ENCODE measurements around the gene CD200.
A peak's percentile ranks its signal among the peaks of the same experiment; 100 is the strongest.

Gene CD200

GRCh38 chr3:112307557-112307956, 25.4 kb upstream of the CD200 start:
- H3K27me3 ChIP-seq (ENCODE audit: control insufficient read depth, insufficient read depth, low read length) = no peaks in the 10 kb centered on the region
- no peak overlapping the region for H3K9ac ChIP-seq (ENCODE audit: low read length)
- no peaks in the 10 kb centered on the region for H3K36me3 ChIP-seq (ENCODE audit: control insufficient read depth, low read depth, low read length)
- H3K9me3 ChIP-seq (ENCODE audit: control insufficient read depth, low read depth, low read length) = no peaks in the 10 kb centered on the region
- H3K4me1 ChIP-seq (ENCODE audit: control insufficient read depth, low read depth, low read length) = peaks cover 29% of the 10 kb centered on the region
- H3K27ac ChIP-seq (ENCODE audit: low read length) = no peak overlapping the region
- H3K4me3 ChIP-seq (ENCODE audit: low read length) = no peak overlapping the region

GRCh38 chr3:112308151-112308911, 24.6 kb upstream of the CD200 start:
- Histone ChIP-seq H3K4me1 (ENCODE audit: control insufficient read depth, low read depth, low read length) (peaks cover 24% of the 10 kb centered on the region), H3K4me3 (ENCODE audit: low read length) (no peak overlapping the region), H3K9ac (ENCODE audit: low read length) (no peak overlapping the region), H3K27me3 (ENCODE audit: control insufficient read depth, insufficient read depth, low read length) (no peaks in the 10 kb centered on the region), H3K27ac (ENCODE audit: low read length) (peak overlapping the region; percentile 9), H3K36me3 (ENCODE audit: control insufficient read depth, low read depth, low read length) (no peaks in the 10 kb centered on the region), H3K9me3 (ENCODE audit: control insufficient read depth, low read depth, low read length) (no peaks in the 10 kb centered on the region)

GRCh38 chr3:112314649-112315048, 18.3 kb upstream of the CD200 start:
- H3K36me3 ChIP-seq (ENCODE audit: control insufficient read depth, low read depth, low read length) = no peaks in the 10 kb centered on the region
- no peak overlapping the region for H3K9ac ChIP-seq (ENCODE audit: low read length)
- H3K9me3 ChIP-seq (ENCODE audit: control insufficient read depth, low read depth, low read length) = peaks cover 24% of the 10 kb centered on the region
- H3K27me3 ChIP-seq (ENCODE audit: control insufficient read depth, insufficient read depth, low read length) = no peaks in the 10 kb centered on the region
- no peak overlapping the region for H3K4me3 ChIP-seq (ENCODE audit: low read length)
- peaks cover 11% of the 10 kb centered on the region for H3K4me1 ChIP-seq (ENCODE audit: control insufficient read depth, low read depth, low read length)
- no peak overlapping the region for H3K27ac ChIP-seq (ENCODE audit: low read length)

- Histone ChIP-seq H3K36me3 (ENCODE audit: control insufficient read depth, low read depth, low read length) (no peaks in the 10 kb centered on the region), H3K27me3 (ENCODE audit: control insufficient read depth, insufficient read depth, low read length) (no peaks in the 10 kb centered on the region), H3K9ac (ENCODE audit: low read length) (no peak overlapping the region), H3K27ac (ENCODE audit: low read length) (no peak overlapping the region), H3K4me3 (ENCODE audit: low read length) (no peak overlapping the region), H3K9me3 (ENCODE audit: control insufficient read depth, low read depth, low read length) (peaks cover 24% of the 10 kb centered on the region), H3K4me1 (ENCODE audit: control insufficient read depth, low read depth, low read length) (peaks cover 19% of the 10 kb centered on the region)
Measured at GRCh38 chr3:112315791-112316190, 17.2 kb upstream of the CD200 start.

- peaks cover 31% of the 10 kb centered on the region for H3K4me1 ChIP-seq (ENCODE audit: control insufficient read depth, low read depth, low read length)
Measured at GRCh38 chr3:112319516-112320276, 13.3 kb upstream of the CD200 start.

GRCh38 chr3:112320691-112321090, 12.3 kb upstream of the CD200 start:
- Histone ChIP-seq H3K9me3 (ENCODE audit: control insufficient read depth, low read depth, low read length) (peaks cover 15% of the 10 kb centered on the region), H3K27me3 (ENCODE audit: control insufficient read depth, insufficient read depth, low read length) (no peaks in the 10 kb centered on the region), H3K27ac (ENCODE audit: low read length) (no peak overlapping the region), H3K4me1 (ENCODE audit: control insufficient read depth, low read depth, low read length) (peaks cover 34% of the 10 kb centered on the region), H3K36me3 (ENCODE audit: control insufficient read depth, low read depth, low read length) (no peaks in the 10 kb centered on the region), H3K4me3 (ENCODE audit: low read length) (no peak overlapping the region), H3K9ac (ENCODE audit: low read length) (no peak overlapping the region)

More at GRCh38 chr3:112319516-112320276, 13.3 kb upstream of the CD200 start:
- H3K36me3 ChIP-seq (ENCODE audit: control insufficient read depth, low read depth, low read length) = no peaks in the 10 kb centered on the region
- H3K27ac ChIP-seq (ENCODE audit: low read length) = no peak overlapping the region
- H3K9ac ChIP-seq (ENCODE audit: low read length) = no peak overlapping the region
- H3K27me3 ChIP-seq (ENCODE audit: control insufficient read depth, insufficient read depth, low read length) = no peaks in the 10 kb centered on the region
- peaks cover 24% of the 10 kb centered on the region for H3K9me3 ChIP-seq (ENCODE audit: control insufficient read depth, low read depth, low read length)
- no peak overlapping the region for H3K4me3 ChIP-seq (ENCODE audit: low read length)

GRCh38 chr3:112321867-112322652, 10.9 kb upstream of the CD200 start:
- peak overlapping the region; percentile 15 for H3K9ac ChIP-seq (ENCODE audit: low read length)
- peaks cover 41% of the 10 kb centered on the region for H3K4me1 ChIP-seq (ENCODE audit: control insufficient read depth, low read depth, low read length)
- peak overlapping the region; percentile 45 for H3K4me3 ChIP-seq (ENCODE audit: low read length)
- H3K27me3 ChIP-seq (ENCODE audit: control insufficient read depth, insufficient read depth, low read length) = no peaks in the 10 kb centered on the region
- H3K27ac ChIP-seq (ENCODE audit: low read length) = peak overlapping the region; percentile 70
- peaks cover 3% of the 10 kb centered on the region for H3K9me3 ChIP-seq (ENCODE audit: control insufficient read depth, low read depth, low read length)
- no peaks in the 10 kb centered on the region for H3K36me3 ChIP-seq (ENCODE audit: control insufficient read depth, low read depth, low read length)

GRCh38 chr3:112327371-112327951, 5.5 kb upstream of the CD200 start:
- H3K9ac ChIP-seq (ENCODE audit: low read length) = no peak overlapping the region
- H3K27ac ChIP-seq (ENCODE audit: low read length) = no peak overlapping the region

GRCh38 chr3:112331851-112332250, 1.1 kb upstream of the CD200 start:
- Histone ChIP-seq H3K4me1 (ENCODE audit: control insufficient read depth, low read depth, low read length) (peaks cover 25% of the 10 kb centered on the region), H3K27ac (ENCODE audit: low read length) (no peak overlapping the region), H3K9ac (ENCODE audit: low read length) (no peak overlapping the region), H3K4me3 (ENCODE audit: low read length) (no peak overlapping the region), H3K9me3 (ENCODE audit: control insufficient read depth, low read depth, low read length) (no peaks in the 10 kb centered on the region), H3K36me3 (ENCODE audit: control insufficient read depth, low read depth, low read length) (peaks cover 5% of the 10 kb centered on the region), H3K27me3 (ENCODE audit: control insufficient read depth, insufficient read depth, low read length) (no peaks in the 10 kb centered on the region)

More at GRCh38 chr3:112327371-112327951, 5.5 kb upstream of the CD200 start:
- Histone ChIP-seq H3K4me1 (ENCODE audit: control insufficient read depth, low read depth, low read length) (peaks cover 13% of the 10 kb centered on the region), H3K9me3 (ENCODE audit: control insufficient read depth, low read depth, low read length) (no peaks in the 10 kb centered on the region), H3K36me3 (ENCODE audit: control insufficient read depth, low read depth, low read length) (no peaks in the 10 kb centered on the region), H3K27me3 (ENCODE audit: control insufficient read depth, insufficient read depth, low read length) (no peaks in the 10 kb centered on the region), H3K4me3 (ENCODE audit: low read length) (no peak overlapping the region)

GRCh38 chr3:112333381-112334317, 693 bp downstream of the CD200 start:
- peak overlapping the region; percentile 90 for H3K4me3 ChIP-seq (ENCODE audit: low read length)
- no peaks in the 10 kb centered on the region for H3K9me3 ChIP-seq (ENCODE audit: control insufficient read depth, low read depth, low read length)
- peaks cover 35% of the 10 kb centered on the region for H3K4me1 ChIP-seq (ENCODE audit: control insufficient read depth, low read depth, low read length)
- H3K27ac ChIP-seq (ENCODE audit: low read length) = peak overlapping the region; percentile 85
- peaks cover 5% of the 10 kb centered on the region for H3K36me3 ChIP-seq (ENCODE audit: control insufficient read depth, low read depth, low read length)
- H3K9ac ChIP-seq (ENCODE audit: low read length) = peak overlapping the region; percentile 95
- H3K27me3 ChIP-seq (ENCODE audit: control insufficient read depth, insufficient read depth, low read length) = no peaks in the 10 kb centered on the region

Data from iPS-18a (cell line).